ENCODE measurements around the gene NR2C2AP.
A peak's percentile ranks its signal among the peaks of the same experiment; 100 is the strongest.
"Not testable (repeated sequence)": the region's sequence is repeated elsewhere in the genome, so short reads cannot be mapped to it uniquely, and the experiment has no call there.

NR2C2AP gene

DNA sequence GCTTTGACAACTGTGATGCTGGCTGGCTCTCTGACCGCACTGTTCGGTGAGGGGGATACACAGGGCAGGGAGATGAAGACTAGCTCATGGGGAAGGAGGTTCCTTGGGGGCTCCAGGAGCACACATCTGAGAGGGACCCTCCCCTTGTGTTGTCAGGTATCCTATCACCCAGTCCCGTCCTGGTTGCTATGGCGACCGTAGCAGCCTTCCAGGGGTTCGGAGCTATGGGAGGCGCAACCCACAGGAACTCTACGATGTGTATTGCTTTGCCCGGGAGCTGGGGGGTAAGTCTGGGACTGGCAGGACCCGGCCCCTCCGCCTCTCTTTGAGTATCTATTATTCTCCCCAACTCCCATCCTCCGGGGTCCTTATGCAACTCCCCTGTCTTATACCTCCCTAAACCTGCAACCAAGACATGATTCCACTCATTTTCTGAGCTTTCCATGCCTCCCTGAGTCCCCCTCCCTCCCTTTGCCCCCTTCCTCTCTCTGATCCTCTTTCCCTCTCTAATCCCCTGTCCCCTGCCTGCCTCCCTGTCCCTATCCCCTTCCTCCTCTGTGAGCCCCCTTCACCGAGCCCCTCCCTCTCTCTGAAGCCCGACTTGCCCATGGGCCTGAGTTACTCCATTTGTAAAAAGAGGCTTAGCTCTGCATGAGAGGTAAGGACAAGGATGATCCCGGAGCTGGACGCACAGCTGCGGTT, 21.1 kb upstream of the NR2C2AP start:
- ATAC-seq (no peak), DNase-seq (no peak)
- no peak overlapping the region for H3K27ac Mint-ChIP-seq
- peak overlapping the region; percentile 30 to 73 for H3K4me3 Mint-ChIP-seq
- H3K27me3 Mint-ChIP-seq: peaks cover 54% of the 10 kb centered on the region
- peaks cover 12% of the 10 kb centered on the region for H3K4me1 Mint-ChIP-seq
- H3K9me3 Mint-ChIP-seq: no peaks in the 10 kb centered on the region

DNA sequence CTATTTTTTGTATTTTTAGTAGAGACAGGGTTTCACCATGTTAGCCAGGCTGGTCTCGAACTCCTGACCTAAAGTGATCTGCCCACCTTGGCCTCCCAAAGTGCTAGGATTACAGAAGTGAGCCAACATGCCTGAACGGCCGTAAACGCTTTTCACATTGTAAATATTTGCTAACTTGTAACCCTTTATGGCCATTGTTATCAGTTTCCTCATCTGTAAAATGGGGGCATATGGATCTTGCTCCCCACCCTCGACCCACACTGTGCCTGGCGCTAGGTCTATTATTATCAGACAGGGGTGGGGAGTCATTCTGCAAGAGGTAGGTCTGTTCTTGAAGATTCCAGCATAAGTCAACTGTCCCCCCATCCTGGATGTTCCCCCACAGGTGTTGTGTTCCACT, 20.4 kb upstream of the NR2C2AP start:
- no peak overlapping the region for H3K27ac Mint-ChIP-seq
- no peak overlapping the region for H3K4me3 Mint-ChIP-seq
- H3K27me3 Mint-ChIP-seq: peaks cover 47% of the 10 kb centered on the region
- H3K4me1 Mint-ChIP-seq: peaks cover 12% of the 10 kb centered on the region
- DNase-seq: no peak
- no peak for ATAC-seq
- no peaks in the 10 kb centered on the region for H3K9me3 Mint-ChIP-seq

DNA sequence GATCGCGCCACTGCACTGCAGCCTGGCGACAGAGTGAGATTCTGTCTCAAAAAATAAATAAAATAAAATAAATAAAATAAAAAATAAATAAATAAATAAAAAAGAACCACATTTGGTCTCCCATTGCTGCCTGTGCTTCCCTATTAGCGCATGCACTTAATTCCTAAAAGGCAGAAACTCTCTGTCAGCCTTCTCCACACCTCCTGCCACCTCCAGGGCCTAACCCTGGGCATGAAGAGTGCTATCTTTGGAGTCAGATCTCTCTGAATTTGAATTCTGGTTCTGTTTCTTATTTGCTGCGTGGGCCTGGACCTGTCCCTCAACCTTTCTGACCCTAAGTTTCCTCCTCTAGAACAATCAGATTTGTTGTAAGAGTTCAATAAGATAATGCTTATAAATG, 19.8 kb upstream of the NR2C2AP start:
- Mint-ChIP-seq H3K4me3 (no peak overlapping the region), H3K4me1 (peaks cover 12% of the 10 kb centered on the region), H3K27me3 (peaks cover 41% of the 10 kb centered on the region), H3K9me3 (no peaks in the 10 kb centered on the region), H3K27ac (no peak overlapping the region)
- DNase-seq (no peak), ATAC-seq (no peak)

DNA sequence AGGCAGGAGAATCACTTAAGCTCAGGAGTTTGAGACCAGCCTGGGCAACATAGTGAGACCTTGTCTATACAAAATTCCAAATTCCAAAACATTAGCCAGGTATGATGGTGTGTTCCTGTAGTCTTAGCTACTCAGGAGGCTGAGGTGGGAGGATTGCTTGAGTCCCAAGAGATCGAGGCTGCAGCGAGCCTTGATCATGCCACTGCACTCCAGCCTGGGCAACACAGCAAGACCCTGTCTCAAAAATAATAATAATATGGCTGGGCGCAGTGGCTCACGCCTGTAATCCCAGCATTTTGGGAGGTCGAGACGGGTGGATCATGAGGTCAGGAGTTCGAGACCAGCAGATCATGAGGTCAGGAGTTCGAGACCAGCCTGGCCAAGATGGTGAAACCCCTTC, 17.8 kb upstream of the NR2C2AP start:
- H3K4me3 Mint-ChIP-seq, H3K27ac Mint-ChIP-seq, DNase-seq, H3K9me3 Mint-ChIP-seq, ATAC-seq: not testable (repeated sequence)
- H3K4me1 Mint-ChIP-seq: peaks cover 12% of the 10 kb centered on the region
- peaks cover 36% of the 10 kb centered on the region for H3K27me3 Mint-ChIP-seq

- no peak for DNase-seq
Measured at GRCh38 chr19:19218911-19219310, 15.7 kb upstream of the NR2C2AP start.

DNA sequence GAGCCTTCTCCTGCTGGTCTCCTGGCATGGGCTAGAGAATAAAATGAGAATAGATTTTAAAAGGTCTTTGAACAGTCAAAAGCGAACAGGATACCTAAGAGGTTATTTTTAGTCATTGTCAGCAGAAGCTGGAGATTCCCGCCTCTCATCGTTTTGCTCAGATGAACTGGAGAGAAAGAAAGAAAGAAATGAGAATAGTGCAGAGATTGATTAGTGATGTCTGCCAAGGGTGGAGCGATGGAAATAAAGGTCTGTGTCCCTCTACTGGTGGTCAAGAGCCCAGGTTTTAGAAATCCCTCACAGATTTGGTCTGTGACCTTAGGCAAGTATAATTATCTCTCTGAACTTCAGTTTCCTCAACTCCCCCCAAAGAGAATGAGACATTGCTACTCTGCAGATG, 13.9 kb upstream of the NR2C2AP start:
- Mint-ChIP-seq H3K4me1 (peaks cover 15% of the 10 kb centered on the region), H3K27me3 (peaks cover 50% of the 10 kb centered on the region), H3K4me3 (no peak overlapping the region), H3K9me3 (peaks cover 0 to 5% of the 10 kb centered on the region in 2 donors), H3K27ac (no peak overlapping the region)
- ATAC-seq: no peak
- DNase-seq: no peak

More at GRCh38 chr19:19218911-19219310, 15.7 kb upstream of the NR2C2AP start:
- Mint-ChIP-seq H3K27me3 (peaks cover 36% of the 10 kb centered on the region), H3K9me3 (peaks cover 0 to 5% of the 10 kb centered on the region in 2 donors), H3K4me1 (peaks cover 5% of the 10 kb centered on the region), H3K27ac (no peak overlapping the region), H3K4me3 (no peak overlapping the region)
- no peak for ATAC-seq

GRCh38 chr19:19215792-19216191, 12.6 kb upstream of the NR2C2AP start:
- Mint-ChIP-seq H3K9me3 (peaks cover 0 to 5% of the 10 kb centered on the region in 2 donors), H3K27ac (no peak overlapping the region), H3K4me1 (peaks cover 23% of the 10 kb centered on the region), H3K27me3 (peaks cover 62% of the 10 kb centered on the region), H3K4me3 (no peak overlapping the region)
- DNase-seq (no peak), ATAC-seq (no peak)

GRCh38 chr19:19214892-19215291, 11.7 kb upstream of the NR2C2AP start:
- no peak overlapping the region for H3K4me3 Mint-ChIP-seq
- H3K27me3 Mint-ChIP-seq: peaks cover 69% of the 10 kb centered on the region
- DNase-seq (no peak), ATAC-seq (no peak)
- peaks cover 0 to 5% of the 10 kb centered on the region in 2 donors for H3K9me3 Mint-ChIP-seq
- peaks cover 23% of the 10 kb centered on the region for H3K4me1 Mint-ChIP-seq
- H3K27ac Mint-ChIP-seq: no peak overlapping the region

DNA sequence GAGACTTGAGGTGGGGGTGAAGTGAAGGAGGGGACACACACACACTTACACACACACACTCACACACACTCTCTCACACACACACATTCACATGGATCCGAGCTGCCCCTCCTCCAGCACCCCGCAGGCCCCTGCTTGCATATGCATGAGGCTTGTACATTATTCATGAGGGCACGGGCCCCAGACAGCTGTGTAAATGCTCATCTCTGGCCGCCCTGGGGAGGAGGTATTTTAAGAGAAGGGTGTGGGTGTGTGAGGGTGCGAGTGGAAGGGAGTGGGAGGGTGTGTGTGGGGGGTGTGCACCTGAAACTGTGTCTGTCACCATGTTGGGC, 10.9 kb upstream of the NR2C2AP start:
- no peak overlapping the region for H3K27ac Mint-ChIP-seq
- no peak overlapping the region for H3K4me3 Mint-ChIP-seq
- ATAC-seq (no peak), DNase-seq (no peak)
- H3K27me3 Mint-ChIP-seq: peaks cover 77% of the 10 kb centered on the region
- peaks cover 0 to 5% of the 10 kb centered on the region in 2 donors for H3K9me3 Mint-ChIP-seq
- peaks cover 23% of the 10 kb centered on the region for H3K4me1 Mint-ChIP-seq

DNA sequence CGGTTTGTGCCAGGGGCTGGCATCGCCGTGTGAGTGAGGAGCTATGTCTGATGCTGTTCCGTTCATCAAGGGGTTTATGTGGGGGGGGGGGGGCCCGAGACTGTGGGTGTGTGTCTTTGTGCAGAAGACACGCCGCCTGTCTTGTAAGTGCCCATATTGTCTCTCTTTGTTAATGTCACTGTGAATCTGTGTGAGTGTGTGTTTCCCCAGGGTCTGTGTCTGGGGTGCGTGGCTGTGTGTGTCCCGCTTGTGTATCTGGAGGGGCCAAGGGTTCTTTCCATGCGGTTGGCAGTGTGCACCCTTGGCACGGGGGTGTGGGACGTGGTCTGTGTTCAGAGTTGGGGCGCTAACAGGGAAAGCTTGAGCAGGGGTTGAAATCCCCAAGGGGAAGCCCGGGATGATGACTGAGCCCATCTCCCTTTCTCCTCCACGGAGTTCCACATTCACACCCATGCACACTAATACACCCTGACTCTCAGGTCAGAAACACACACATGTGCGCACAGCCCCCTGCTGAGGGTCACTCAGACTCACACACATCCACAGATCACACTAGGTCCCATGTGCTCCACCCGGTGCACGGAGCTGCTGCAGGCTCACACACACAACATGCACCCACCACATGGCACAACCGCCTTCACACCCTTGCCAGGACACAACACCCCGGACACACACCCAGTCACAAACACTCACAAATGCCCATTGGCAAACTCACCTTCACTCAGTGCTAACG, 10.4 kb upstream of the NR2C2AP start:
- Mint-ChIP-seq H3K9me3 (peaks cover 0 to 5% of the 10 kb centered on the region in 2 donors), H3K4me3 (no peak overlapping the region), H3K4me1 (peaks cover 23% of the 10 kb centered on the region), H3K27ac (no peak overlapping the region), H3K27me3 (peaks cover 78% of the 10 kb centered on the region)
- ATAC-seq: no peak
- DNase-seq: no peak

GRCh38 chr19:19212916-19213315, 9.7 kb upstream of the NR2C2AP start:
- Mint-ChIP-seq H3K9me3 (peaks cover under 1 to 5% of the 10 kb centered on the region in 2 donors), H3K27me3 (peaks cover 79% of the 10 kb centered on the region), H3K4me1 (peaks cover 23% of the 10 kb centered on the region), H3K27ac (no peak overlapping the region), H3K4me3 (no peak overlapping the region)
- ATAC-seq: no peak
- DNase-seq: no peak

- Mint-ChIP-seq H3K4me3 (no peak within 1 kb of the TSS), H3K27me3 (peaks cover 87% of the 10 kb centered on the region), H3K4me1 (peaks cover 34% of the 10 kb centered on the region), H3K27ac (no peak within 1 kb of the TSS), H3K9me3 (peaks cover under 1 to 12% of the 10 kb centered on the region in 2 donors)
- no peak for ATAC-seq
- no peak for DNase-seq
Measured at GRCh38 chr19:19211499-19212420, 8.5 kb upstream of the NR2C2AP start, which contains the start of gene NCAN. TSS of gene NCAN (plus strand) at chr19:19211958. CDS start at chr19:19216954, 4,996 bp downstream.

DNA sequence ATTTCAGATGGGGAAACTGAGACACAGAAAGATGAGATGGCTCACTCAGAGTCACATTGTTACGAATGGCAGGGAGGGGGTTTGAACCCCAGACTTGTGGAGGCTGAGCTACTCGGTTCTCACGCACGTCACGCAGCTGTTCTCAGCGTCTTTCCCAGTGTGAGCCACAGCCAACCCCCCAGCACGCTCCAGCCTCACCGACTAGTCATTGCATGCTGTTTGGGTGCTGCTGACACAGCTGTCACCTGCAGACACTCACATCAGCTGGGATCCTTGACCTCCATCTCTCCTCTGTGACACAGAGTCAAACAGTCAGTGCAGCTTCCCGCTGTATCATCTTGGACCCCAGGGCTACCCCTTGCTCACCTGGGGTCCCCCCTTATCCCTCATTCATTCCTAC, 6.2 kb upstream of the NR2C2AP start:
- Mint-ChIP-seq H3K4me3 (no peak overlapping the region), H3K27me3 (peaks cover 65% of the 10 kb centered on the region), H3K4me1 (peaks cover 36% of the 10 kb centered on the region), H3K27ac (no peak overlapping the region), H3K9me3 (peaks cover 0 to 13% of the 10 kb centered on the region in 2 donors)
- no peak for DNase-seq
- no peak for ATAC-seq

- Mint-ChIP-seq H3K4me3 (no peak overlapping the region), H3K27ac (no peak overlapping the region), H3K9me3 (peaks cover 0 to 13% of the 10 kb centered on the region in 2 donors), H3K27me3 (peaks cover 50% of the 10 kb centered on the region), H3K4me1 (peaks cover 21% of the 10 kb centered on the region)
- DNase-seq: no peak
- no peak for ATAC-seq
Measured at GRCh38 chr19:19207637-19208572, 4.7 kb upstream of the NR2C2AP start.

- Mint-ChIP-seq H3K4me1 (peaks cover 30% of the 10 kb centered on the region), H3K9me3 (peaks cover 0 to 13% of the 10 kb centered on the region in 2 donors), H3K27ac (no peak overlapping the region), H3K4me3 (no peak overlapping the region), H3K27me3 (peaks cover 41% of the 10 kb centered on the region)
- no peak for ATAC-seq
- no peak for DNase-seq
Measured at GRCh38 chr19:19206938-19207337, 3.7 kb upstream of the NR2C2AP start.
